Measurements from ENCODE around the gene PCNT.
"Not testable (repeated sequence)": the region's sequence is repeated elsewhere in the genome, so short reads cannot be mapped to it uniquely, and the experiment has no call there.

Gene PCNT

DNA sequence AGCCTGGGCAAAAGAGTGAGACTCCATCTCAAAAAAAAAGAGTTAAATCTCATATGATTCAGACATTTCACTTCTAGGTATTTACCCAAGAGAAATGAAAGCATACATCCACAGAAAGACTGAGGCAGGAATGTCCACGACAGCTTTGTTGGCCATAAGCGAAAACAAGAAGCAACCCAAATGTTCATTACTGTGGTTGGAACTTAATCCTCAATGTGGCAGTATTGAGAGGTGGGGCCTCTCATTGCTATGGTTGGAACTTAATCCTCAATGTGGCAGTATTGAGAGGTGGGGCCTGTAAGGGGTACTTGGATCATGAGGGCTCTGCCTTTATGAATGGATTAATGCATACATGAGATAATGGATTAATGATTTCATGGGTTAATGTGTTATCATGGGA is 15.5 kb upstream of the PCNT start:
- DNase-seq (ENCODE audit: low read depth), result no peak

DNA sequence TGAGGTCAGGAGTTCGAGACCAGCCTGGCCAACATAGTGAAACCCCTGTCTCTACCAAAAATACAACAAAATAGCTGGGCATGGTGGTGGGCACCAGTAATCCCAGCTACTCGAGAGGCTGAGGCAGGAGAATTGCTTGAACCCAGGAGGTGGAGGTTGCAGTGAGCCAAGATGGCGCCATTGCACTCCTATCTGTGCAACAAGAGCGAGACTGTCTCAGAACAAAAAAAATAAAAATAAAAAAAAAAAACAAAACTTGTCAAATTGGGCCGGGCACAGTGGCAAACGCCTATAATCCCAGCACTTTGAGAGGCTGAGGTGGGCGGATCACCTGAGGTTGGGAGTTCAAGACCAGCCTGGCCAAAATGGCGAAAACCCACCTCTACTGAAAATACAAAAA is 13.7 kb upstream of the PCNT start:
- DNase-seq (ENCODE audit: low read depth), result not testable (repeated sequence)

DNA sequence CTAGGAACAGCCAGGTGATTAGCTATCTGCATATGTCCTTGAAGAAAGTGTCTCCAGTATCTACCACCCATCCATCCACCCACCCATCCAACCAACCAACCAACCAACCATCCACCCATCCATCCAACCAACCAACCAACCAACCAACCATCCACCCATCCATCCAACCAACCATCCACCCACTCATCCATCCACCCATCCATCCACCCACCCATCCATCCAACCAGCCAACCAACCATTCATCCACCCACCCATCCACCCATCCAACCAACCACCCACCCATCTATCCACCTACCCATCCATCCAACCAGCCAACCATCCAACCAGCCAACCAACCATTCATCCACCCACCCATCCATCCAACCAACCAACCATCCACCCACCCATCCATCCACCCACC is 12.4 kb upstream of the PCNT start:
- no peak for DNase-seq (ENCODE audit: low read depth)

DNA sequence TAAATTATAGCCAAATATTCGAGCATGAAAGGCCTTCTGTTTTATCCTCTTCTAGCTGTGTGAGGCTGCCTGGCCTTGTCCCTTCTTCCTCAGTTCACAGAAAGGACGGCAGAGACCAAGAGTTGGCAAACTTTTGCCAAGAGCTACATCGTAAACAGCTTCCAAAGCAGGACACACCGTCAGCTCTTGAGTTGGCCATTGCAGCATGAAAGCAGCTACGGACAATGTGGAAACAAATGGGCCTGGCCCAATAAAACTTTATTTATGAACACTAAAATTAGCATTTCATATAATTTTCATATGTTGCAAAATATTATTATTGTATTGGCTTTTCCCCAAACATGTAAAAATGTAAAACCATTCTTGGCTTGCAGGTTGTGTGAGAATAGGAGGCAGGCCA is 11.0 kb upstream of the PCNT start:
- DNase-seq (ENCODE audit: low read depth), result no peak

DNA sequence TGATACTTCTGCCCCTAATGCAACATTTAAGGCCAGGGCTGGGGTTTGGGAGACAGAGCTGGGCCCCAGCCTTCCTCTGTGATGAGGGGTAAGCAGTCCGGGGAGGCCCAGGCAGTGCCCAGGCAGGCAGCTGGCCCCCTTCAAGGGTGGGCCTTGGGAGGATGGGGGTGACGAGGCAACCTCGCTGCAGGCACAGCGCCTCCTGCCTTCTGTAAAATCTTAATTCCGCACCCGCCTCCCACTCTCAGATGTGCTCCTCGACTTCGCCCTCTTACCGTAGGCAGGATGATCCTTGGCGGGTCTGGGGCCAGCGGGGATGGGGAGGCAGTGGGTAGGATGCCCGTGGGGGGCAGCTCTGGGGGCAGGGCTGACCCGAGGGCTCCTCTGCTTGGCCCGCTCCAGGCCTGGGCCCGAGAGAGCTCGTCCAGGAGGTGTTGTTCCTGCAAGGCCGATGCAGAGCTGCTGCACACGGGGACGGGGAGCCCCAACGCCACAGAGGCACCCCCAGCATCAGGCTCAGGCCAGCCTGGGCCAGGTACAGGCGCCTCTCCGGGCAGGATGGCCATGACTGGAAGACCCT is 9.4 kb upstream of the PCNT start:
- DNase-seq (ENCODE audit: low read depth), result no peak

DNA sequence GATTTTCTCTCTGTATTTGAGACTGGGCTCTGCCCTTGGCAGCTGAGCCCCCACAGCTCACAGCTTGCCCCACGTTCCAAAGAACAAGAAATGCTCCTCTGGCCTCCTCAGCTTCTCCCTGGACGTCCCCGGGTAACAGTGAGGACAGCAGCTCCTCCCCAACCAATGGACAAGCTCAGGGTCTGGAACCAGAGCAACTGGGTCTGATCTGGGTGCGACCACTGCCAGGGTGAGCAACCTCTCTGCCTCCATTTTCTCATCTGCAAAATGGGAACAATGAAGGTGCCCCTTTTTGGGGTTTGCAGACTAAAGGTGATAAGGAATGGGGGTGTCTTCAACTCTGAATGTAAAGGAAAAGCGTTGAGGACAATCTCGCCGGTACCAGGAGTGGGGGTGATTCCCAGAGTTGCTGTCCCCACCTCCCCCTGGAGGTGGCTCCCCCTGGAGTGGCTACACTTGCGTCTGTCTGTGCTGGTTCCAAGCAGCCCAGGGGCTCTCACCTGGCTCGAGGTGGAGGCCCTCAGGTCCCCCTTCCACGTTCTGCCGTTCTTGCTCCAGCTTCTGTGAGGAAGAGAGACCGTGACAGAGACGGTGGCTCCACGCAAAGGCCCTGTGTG is 7.1 kb upstream of the PCNT start:
- DNase-seq (ENCODE audit: low read depth), result no peak

DNA sequence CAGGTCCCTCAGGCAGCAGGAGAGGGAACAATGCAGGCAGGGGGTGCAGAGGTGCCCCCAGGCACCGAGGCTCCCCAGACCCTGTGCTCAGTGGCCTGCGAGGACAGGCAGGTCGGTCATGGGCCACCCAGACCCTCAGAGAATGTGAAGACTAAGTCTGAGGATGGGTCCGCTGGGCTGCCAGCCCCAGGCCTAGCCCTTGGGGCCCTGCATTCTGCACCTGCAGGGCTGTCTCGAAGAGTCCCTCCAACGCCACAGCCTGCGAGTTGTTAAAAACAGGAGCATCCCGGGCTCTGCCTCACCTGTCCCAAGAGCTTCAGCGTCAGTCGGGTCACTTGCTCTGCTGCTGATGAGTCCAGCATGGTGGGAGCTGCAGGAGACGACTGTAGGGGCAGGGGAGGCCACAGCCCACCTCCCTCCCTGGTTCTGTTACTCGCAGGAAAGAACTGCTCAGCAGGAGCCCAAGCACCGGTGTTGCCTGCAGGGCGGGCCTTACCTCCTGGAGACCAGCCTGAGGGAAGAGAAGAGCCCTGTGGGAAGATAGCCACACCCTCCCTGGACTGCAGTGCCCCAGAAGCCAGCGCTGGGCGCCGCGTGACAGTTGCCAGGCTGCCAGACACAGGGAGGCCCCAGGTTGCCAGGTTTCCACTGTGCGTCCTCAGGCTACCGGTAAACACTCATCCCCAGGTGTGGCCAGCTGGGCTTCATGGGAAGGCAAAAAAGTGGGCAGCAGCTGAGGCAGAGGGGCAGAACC is 6.1 kb upstream of the PCNT start:
- DNase-seq (ENCODE audit: low read depth), result no peak

DNA sequence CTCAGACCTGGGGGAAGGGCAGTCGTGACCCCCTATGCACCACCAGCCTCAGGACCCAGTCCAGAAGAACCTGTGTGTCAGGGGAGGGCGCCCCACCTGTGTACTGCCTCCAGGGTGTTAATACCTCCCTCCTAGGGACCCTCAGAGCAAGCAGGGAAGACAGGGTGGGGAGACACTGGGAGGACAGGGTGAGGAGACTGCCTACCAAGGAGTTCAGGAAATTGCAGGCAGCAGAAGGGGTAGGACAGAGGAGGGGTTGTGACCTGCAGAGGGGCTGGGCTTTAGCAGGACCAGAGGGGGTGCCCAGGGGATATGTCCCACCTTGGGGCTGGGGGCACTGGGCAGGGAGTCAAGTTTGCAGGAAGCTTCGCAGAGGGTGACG is 5.5 kb upstream of the PCNT start:
- DNase-seq (ENCODE audit: low read depth), result no peak

DNA sequence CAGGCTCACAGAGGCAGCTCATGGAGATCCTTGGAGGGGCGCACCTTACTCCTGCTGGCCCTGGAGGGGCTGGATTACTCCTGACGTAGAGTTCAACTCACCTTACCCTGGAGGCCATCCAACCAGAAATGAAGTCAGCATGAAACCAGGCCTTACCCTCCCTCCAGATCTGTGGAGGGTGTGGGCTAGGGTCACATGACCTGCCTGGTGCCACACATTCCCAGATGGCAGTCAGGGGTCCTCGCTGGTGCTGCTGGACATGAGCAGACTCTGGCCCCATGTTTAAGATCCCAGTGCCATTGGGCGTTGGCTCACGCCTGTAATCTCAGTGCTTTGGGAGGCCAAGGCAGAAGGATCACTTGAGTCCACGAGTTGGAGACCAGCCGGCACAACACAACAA is 4.8 kb upstream of the PCNT start:
- DNase-seq (ENCODE audit: low read depth), result no peak

DNA sequence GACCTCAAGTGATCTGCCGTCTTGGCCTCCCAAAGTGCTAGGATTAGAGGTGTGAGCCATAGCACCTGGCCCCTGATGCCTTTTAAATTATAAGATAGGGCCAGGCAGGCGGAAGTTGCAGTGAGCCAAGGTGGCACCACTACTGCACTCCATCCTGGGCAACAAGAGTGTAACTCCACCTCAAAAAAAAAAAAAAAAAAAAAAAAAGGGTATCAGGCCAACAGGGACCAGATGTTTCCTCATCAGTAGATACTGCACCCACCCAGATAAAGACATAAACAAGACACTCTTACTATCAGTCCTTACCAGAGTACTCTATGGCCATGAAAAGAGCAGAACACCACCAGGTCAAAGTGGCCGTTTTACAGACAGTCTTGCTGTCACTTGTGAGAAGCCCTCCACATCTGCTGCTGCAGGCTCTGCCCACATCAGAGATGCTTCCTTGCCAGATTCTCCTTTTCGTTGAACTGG is 3.6 kb upstream of the PCNT start:
- DNase-seq (ENCODE audit: low read depth), result no peak

DNA sequence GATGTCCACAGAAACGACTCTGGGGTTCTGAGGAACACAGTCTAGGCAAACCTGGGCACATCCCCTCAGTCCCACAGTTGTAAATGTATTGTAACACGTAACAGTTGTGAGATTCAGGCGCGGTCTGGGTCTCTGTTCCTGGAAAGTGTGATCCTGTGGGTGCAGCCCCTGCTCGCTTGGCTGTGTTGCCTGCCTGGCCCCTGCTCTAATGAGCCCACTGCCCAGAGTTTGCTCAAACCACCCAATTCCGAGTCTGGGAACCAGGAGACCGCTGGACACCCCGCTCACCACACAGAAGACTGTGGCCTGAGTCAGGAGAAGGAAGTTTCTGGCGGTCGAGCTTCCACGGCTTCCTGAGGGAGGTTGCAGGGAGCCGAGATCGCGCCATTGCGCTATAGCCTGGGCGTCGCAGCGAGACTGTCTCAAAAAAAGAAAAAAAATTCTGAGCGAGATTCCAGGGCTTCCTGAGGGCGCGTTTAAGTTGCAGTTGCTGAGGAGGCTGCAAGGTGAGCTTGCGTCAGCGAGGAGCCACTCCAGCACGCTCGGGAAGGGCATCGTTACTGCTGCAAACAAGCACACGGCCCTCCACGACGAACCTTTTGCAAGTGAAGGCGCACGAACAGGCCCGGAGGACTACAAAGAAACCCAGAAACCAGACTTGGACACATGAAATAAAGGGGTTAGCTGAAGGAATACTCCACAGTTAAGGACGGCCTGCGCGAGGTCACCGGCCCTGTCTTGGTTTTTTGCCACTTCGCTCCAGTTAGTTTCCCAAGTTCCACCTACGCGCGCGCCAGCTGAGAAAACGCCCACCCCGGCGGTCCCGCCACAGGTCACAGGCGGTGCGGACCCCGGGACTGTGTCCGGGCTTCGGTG is 1.4 kb upstream of the PCNT start:
- no peak for DNase-seq (ENCODE audit: low read depth)

DNA sequence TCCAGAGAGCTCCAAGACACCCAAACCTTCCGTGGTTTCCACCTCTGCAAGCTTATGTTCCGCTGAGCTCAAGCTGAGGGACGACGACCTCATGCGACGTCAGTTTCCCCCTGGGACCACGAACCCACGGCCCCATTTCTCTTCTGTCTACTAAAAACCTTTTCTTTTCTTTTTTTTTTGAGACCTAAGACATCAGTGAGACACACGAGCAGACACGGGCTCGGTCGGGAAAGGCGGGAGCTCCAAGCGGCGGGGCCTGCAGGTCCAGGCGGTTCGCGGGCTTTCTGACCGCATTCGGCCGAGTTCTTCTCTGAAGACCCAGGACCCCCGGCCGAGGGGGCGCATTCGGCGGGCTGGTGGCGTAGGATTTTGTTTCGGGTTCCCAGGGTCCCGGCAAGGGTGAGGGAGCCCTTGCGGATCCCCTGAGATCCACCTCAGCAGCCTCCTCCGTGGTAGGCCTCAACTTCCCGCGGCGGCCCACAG is 688 bp upstream of the PCNT start:
- no peak for DNase-seq (ENCODE audit: low read depth)

DNA sequence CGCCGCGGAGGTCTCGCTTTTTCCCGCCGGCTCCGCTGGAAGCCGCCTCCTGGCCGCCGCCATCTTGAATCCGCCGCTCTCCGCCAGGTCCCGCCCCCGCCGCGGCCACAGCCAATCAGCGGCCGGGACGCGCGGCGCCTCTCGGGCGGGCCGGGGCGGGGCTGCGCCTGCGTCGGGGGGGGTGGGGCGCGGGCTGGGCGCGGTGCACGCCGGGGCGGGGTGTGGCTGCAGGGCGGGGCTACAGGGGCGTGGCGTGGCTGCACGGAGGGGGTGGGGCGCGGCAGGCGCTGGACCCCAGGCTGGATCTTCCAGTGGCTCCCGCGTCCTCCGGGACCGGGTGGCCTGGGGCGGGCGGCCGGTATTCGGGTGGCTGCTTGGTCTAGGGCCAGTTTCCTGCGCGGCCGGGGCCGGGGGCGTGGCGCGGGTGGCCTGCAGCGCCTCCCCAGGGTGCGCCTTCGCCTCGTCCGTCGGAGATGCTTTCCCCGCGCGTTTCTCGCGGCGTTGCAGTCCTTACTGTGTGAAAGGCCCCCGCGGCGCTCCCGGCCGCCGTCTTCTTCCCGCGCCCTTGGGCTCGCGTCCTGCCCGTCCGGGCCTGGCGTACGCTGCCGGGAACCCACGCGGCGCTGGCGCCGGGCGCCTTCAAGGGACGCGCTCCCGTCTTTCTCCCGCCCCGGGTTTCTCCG is 575 bp downstream of the PCNT start:
- peak; percentile 81 for DNase-seq (ENCODE audit: low read depth)

DNA sequence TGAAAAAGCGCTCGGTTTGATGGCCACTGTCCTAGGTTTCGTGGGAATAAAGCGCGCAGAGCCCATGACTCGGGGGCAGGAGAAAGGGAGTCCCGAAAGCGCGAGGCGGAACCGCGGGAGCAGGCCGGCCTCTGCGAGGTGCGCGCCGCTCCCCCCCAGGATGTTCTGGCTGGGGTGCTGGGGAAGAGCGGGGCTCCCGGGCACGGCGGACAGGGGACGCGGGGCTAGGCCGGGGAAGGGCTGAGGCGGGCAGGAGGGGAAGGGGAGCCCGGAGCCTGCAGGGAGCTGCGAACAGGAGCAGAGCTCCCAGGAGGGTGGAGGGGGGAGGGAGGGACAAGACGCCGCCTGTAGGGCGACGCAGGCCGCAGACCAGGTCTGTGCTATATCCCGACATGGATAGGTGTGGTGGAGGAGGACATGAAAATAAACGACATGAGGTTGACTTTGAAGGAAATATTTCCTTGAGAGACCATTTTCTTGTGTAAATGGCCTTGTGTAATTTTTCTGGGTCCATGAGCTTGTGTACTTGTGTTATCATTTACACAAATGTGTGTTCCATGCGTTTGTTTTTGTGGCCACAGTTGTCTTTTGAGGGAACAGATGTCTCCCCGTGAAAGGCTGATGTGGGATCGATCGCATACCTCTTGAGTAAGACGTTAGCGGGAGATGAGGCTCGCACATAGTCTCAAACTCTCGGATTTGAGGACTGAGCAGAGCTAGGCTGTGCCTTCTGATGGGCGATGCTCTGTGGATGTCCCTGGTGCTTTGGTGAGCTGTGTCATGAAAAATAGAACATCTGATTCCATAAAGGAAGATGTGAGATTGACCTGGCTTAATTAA is 1.3 kb downstream of the PCNT start:
- peak; percentile 15 for DNase-seq (ENCODE audit: low read depth)

DNA sequence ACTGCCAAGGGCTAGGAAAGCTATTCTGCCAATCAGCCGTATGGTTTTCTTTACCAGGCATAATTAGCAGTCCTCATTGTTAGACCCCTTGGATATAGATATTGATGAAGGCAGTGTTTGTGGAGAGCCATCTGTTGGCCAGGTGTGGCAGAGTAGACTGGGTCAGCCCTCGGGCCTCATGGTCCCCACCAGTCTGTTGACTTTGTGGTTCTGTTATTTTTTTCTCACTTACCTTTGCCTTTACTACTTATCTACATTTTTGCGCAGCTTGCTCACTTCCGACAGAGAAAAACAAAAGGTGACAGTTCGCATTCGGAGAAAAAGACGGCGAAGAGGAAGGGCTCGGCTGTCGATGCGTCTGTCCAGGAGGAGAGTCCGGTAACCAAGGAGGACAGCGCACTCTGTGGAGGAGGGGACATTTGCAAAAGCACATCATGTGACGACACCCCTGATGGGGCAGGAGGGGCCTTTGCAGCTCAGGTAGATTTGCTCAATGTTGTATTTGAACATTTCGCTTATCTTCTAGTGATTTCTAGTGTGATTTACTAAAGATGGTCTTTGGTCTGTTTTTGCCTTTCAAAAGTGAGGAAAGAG is 2.3 kb downstream of the PCNT start:
- no peak for DNase-seq (ENCODE audit: low read depth)

DNA sequence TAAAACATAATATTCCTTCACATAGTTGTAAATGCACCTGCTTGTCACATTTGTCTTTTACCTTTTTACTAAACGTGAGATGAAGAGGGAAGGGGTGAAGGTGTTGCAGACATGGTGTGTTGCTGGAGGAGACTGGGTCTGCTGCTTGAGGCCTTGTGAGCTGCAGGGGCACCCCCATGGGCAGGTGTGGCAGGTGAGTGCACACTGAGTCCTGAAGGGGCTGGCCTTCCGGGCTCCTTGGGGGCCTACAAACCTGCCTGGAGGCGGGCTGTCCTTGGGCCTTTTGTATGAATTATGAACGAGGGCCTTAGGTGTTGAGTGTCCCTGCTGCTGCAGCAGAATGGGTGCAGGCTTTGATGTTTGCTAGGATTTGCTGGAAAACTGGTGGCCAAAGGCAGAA is 3.8 kb downstream of the PCNT start:
- no peak for DNase-seq (ENCODE audit: low read depth)

DNA sequence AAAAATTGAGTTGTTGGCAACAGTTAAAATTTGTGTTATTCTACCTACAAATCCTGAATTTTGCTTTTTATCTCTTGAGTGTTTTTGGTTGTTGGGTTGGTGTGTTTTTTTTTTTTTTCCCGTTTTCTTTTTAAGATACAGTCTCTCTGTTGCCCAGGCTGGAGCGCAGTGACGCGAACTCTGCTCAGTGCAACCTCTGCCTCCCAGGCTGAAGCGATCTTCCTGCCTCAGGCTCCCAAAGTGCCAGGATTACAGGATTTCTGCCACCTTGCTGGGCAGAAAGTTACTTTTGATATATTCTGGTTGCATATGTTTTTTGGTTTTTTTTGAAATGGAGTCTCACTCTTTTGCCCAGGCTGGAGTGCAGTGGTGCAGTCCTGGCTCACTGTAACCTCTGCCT is 4.2 kb downstream of the PCNT start:
- no peak for DNase-seq (ENCODE audit: low read depth)

DNA sequence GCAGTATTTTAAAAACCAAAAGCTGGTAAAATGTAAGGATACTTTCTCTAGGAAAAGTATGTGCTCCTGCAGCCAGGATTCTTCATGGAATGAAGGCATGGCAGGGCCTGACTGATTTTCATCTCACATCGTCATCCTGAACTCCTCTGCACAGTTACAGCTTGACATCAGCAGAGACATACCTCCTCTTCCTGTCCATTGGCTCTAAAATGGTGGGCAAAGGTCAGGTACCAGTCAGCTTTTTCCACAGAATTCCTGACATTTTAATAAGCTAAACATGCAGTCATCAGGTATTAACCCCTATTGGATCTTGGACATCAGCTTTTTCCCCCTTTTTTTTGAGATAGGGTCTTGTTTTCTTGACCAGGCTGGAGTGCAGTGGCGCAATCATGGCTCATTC is 5.8 kb downstream of the PCNT start:
- no peak for DNase-seq (ENCODE audit: low read depth)

DNA sequence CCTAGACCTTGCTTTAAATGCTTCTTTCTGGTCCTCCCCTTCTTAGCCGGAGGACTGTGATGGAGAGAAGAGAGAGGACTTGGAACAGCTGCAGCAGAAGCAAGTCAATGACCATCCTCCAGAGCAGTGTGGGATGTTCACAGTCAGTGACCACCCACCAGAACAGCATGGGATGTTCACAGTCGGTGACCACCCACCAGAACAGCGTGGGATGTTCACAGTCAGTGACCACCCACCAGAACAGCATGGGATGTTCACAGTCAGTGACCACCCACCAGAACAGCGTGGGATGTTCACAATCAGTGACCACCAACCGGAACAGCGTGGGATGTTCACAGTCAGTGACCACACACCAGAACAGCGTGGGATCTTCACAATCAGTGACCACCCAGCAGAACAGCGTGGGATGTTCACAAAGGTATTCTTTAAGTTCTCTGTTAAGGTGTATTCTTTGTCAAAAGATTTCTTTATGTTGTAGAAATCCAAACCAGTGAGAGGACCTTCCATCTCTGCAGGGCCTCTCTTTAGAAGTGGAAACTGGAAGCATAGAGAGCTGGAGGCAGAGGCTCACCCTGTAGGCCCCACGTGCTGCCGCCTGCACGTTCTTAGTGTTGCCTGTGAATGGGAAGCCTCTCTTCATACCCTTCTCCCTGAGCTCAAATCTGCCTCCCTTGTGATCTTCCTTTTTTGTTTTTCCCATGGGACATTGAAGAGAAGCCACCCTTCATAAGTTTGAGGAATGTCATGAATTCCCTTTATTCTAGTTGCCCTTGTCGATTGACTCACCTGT is 10.6 kb downstream of the PCNT start:
- no peak for DNase-seq (ENCODE audit: low read depth)

DNA sequence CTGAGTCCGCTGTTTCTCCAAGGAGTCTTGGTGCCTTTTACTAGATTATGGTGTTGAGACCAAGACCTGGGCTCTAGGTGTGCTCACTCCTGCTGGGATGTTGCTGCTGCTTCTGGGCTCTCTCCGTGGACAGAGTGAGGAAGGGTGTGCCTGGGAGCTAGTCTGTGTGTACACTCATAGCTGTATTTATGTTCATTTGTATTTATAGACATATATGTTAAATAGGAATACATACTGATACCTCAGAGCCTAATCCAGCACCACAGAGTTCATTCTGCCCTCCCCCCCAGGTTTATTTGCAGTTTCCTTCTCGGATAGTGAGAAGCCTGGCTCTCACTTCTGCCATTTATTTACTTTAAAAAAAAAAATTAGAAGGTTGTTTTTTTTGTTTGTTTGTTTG is 12.6 kb downstream of the PCNT start:
- DNase-seq (ENCODE audit: low read depth), result no peak
